ENCODE data around the gene P2RY6. TPM values are rescaled to one million over a fixed set of nuclear protein-coding genes. Genes with fewer than 3 reads are reported as not detected.

P2RY6 gene
- polyA plus RNA-seq, 1 donor (not counting 4 experiments of a cell fraction or from before 2014, with no cell fraction given), result 0.04 TPM

DNA sequence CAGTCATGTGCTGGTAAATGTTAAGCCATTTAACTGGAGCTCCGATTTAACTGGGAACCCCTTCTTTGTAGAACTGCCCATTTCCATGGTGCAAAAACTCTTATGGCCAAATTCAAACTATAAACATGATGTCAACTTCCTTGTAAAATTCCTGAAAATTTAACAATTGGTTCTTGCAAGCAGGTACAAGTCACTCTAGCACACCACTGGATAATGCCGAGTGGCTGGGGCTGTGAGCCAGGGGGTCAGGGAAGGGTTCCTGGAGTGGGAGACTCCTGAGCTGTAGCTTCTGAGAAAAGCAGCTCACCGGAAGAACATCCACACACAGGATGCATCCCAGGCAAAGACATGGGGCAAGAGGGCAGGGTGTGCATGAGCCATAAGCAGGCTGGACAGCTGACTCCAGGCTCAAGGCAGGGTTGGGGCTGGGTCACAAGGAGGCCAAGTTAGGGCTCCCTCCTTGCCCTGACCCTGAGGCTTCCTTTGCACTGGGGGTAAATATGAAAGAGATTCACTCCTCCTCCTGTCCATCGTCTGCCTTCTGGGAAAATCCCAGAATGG, 35.9 kb upstream of the P2RY6 start:
- dilution Hi-C loops (cut with MboI; ENCODE audit: extremely low pct_ligation_motif_present, low sequenced_read_pairs), result loop anchor here (5.0 kb wide), 1 partner anchor 59 kb away; no protein-coding TSS in a partner anchor
- H4K20me1 ChIP-seq (ENCODE audit: control insufficient read depth, extremely low read depth, insufficient read depth, low read length), result no peaks in the 10 kb centered on the region
- no peaks in the 10 kb centered on the region for H3K79me2 ChIP-seq (ENCODE audit: control insufficient read depth, insufficient read depth, low read length)
- H3K4me2 ChIP-seq (ENCODE audit: control insufficient read depth, extremely low read depth, insufficient read depth, low read depth, low read length), result no peak overlapping the region
- no peaks in the 10 kb centered on the region for H3K9me1 ChIP-seq (ENCODE audit: control insufficient read depth, extremely low read depth, insufficient read depth, low read length)
- H3K27ac ChIP-seq (ENCODE audit: control insufficient read depth, insufficient read depth, low read length), result no peak overlapping the region
- H3K36me3 ChIP-seq (ENCODE audit: control insufficient read depth in 2 of 2, extremely low read depth in 1 of 2, insufficient read depth in 2 of 2, low read length in 2 of 2), result peaks cover 0 to 4% of the 10 kb centered on the region in 2 experiments
- H3K27me3 ChIP-seq (ENCODE audit: control insufficient read depth, extremely low read depth, insufficient read depth, low read length), result no peaks in the 10 kb centered on the region
- peaks cover 17% of the 10 kb centered on the region for H3K4me1 ChIP-seq (ENCODE audit: control insufficient read depth, extremely low read depth, insufficient read depth, low read length)
- TF ChIP-seq EZH2 (IDR thresholded peaks at IDR 0.05; ENCODE audit: low read length) (no peak), CTCF (optimal IDR thresholded peaks at IDR 0.05 in 1 of 3, IDR thresholded peaks at IDR 0.05 in 1 of 3, conservative IDR thresholded peaks at IDR 0.05 in 1 of 3; ENCODE audit: extremely low read depth in 1 of 3, insufficient read depth in 2 of 3, low read length in 3 of 3) (no peak)
- no peak overlapping the region for H3K4me3 ChIP-seq (ENCODE audit: control insufficient read depth in 2 of 3, extremely low read depth in 1 of 3, insufficient read depth in 2 of 3, low read depth in 1 of 3, low read length in 3 of 3)
- no peak overlapping the region for H3K9ac ChIP-seq (ENCODE audit: control insufficient read depth, extremely low read depth, insufficient read depth, low read length)
- no peak overlapping the region for H2AFZ ChIP-seq (ENCODE audit: control insufficient read depth, low read length)
- DNase-seq (ENCODE audit: low read depth, low spot score), result no peak
- H3K9me3 ChIP-seq (ENCODE audit: control insufficient read depth, low read depth, low read length), result no peaks in the 10 kb centered on the region
- no peak for FAIRE-seq

DNA sequence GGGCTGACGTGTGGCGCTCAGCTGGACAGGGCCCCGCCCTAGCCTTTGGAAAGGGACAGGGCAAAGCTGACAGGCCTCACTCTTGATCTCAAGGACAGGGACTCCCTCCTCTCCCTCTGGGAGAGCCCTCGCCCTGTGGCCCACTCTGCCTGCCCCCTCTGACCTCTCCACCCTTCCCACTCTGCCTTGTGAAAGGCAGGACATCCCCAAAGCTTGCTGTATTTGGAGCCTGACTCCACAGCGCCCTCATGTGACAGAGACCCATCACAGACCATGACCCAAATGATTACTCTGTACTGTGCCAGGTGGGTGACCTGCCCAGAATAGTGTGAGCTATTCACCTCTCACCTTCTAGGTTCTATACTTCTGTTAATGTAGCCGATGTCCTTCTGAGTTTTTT, 35.3 kb upstream of the P2RY6 start:
- H3K9me3 ChIP-seq (ENCODE audit: control insufficient read depth, low read depth, low read length), result no peaks in the 10 kb centered on the region
- H3K9ac ChIP-seq (ENCODE audit: control insufficient read depth, extremely low read depth, insufficient read depth, low read length), result no peak overlapping the region
- TF ChIP-seq EZH2 (IDR thresholded peaks at IDR 0.05; ENCODE audit: low read length) (no peak), CTCF (optimal IDR thresholded peaks at IDR 0.05 in 1 of 3, IDR thresholded peaks at IDR 0.05 in 1 of 3, conservative IDR thresholded peaks at IDR 0.05 in 1 of 3; ENCODE audit: extremely low read depth in 1 of 3, insufficient read depth in 2 of 3, low read length in 3 of 3) (peak; percentile 86 to 96 (median 90))
- H3K27me3 ChIP-seq (ENCODE audit: control insufficient read depth, extremely low read depth, insufficient read depth, low read length), result no peaks in the 10 kb centered on the region
- H3K27ac ChIP-seq (ENCODE audit: control insufficient read depth, insufficient read depth, low read length), result no peak overlapping the region
- no peaks in the 10 kb centered on the region for H4K20me1 ChIP-seq (ENCODE audit: control insufficient read depth, extremely low read depth, insufficient read depth, low read length)
- DNase-seq (ENCODE audit: low read depth, low spot score) (no peak), FAIRE-seq (peak; percentile 89)
- H3K36me3 ChIP-seq (ENCODE audit: control insufficient read depth in 2 of 2, extremely low read depth in 1 of 2, insufficient read depth in 2 of 2, low read length in 2 of 2), result peaks cover 0 to 4% of the 10 kb centered on the region in 2 experiments
- no peaks in the 10 kb centered on the region for H3K79me2 ChIP-seq (ENCODE audit: control insufficient read depth, insufficient read depth, low read length)
- H2AFZ ChIP-seq (ENCODE audit: control insufficient read depth, low read length), result no peak overlapping the region
- H3K4me3 ChIP-seq (ENCODE audit: control insufficient read depth in 2 of 3, extremely low read depth in 1 of 3, insufficient read depth in 2 of 3, low read depth in 1 of 3, low read length in 3 of 3), result no peak overlapping the region
- H3K4me2 ChIP-seq (ENCODE audit: control insufficient read depth, extremely low read depth, insufficient read depth, low read depth, low read length), result no peak overlapping the region
- H3K4me1 ChIP-seq (ENCODE audit: control insufficient read depth, extremely low read depth, insufficient read depth, low read length), result peaks cover 17% of the 10 kb centered on the region
- H3K9me1 ChIP-seq (ENCODE audit: control insufficient read depth, extremely low read depth, insufficient read depth, low read length), result no peaks in the 10 kb centered on the region
- dilution Hi-C loops (cut with MboI; ENCODE audit: extremely low pct_ligation_motif_present, low sequenced_read_pairs), result loop anchor here (5.0 kb wide), 1 partner anchor 60 kb away; no protein-coding TSS in a partner anchor

Data from keratinocyte (primary cell).